Psoas muscle (tissue), 8 donors: ENCODE results near the gene KREMEN2. TPM values are rescaled to one million over a fixed set of nuclear protein-coding genes. Genes with fewer than 3 reads are reported as not detected.

ENCODE experiments used
- ATAC-seq, 4 donors: fragments of 200-7000 bp; cut with Tn5 transposase; one replicate each; pipeline ENCODE4 v1.9.1; 2020; ENCODE audit warnings: moderate library complexity in 3 of 4, mild to moderate bottlenecking in 2 of 4
- DNase-seq, 2 donors: peaks; one replicate each; pipeline ENCODE4 v3.0.0-alpha.2; 2020
- H3K27ac ChIP-seq: fragments of 200-600 bp; one replicate; pipeline ENCODE4 v1.8.0; 2022
- H3K27me3 ChIP-seq, 3 donors: fragments of 200-600 bp in 1 of 3; one replicate each; pipeline versions ENCODE4 v1.6.1 to v1.8.0; 2013 to 2022; ENCODE audit warnings: low read length in 2 of 3, mild to moderate bottlenecking in 2 of 3, moderate library complexity in 1 of 3; ENCODE audit not compliant: insufficient read depth in 3 of 3
- H3K36me3 ChIP-seq, 2 donors: fragments of 200-600 bp in 1 of 2; one replicate each; pipeline versions ENCODE4 v1.6.1 to v1.8.0; 2013 to 2022; ENCODE audit warnings: low read depth in 1 of 2, mild to moderate bottlenecking in 1 of 2, moderate library complexity in 1 of 2; ENCODE audit not compliant: insufficient read depth in 1 of 2
- H3K4me1 ChIP-seq: fragments of 200-600 bp; one replicate; pipeline ENCODE4 v1.8.0; 2022
- H3K4me3 ChIP-seq: fragments of 200-600 bp; one replicate; pipeline ENCODE4 v1.8.0; 2022; ENCODE audit warnings: mild to moderate bottlenecking
- H3K9me3 ChIP-seq: fragments of 200-600 bp; one replicate; pipeline ENCODE4 v1.8.0; 2022
- WGBS, 3 donors: extraction: QIAGEN DNeasy Blood & Tissue Kit; methylation state at CpG; one replicate each; pipeline versions ENCODE4 v1.1.6 to v1.1.7; 2013; 5-methylcytosine and 5-hydroxymethylcytosine counted together
- intact Hi-C, 2 donors: fragments of 100-400 bp; cut with DNase I; formaldehyde crosslinking; loops; one replicate each; pipeline versions ENCODE4 v1.11.0 to v1.14.2; 2022
- polyA plus RNA-seq, 3 donors: library from polyadenylated mRNA; stranded (reverse); fragments of 200-250 nt; gene quantifications; one replicate each; pipeline ENCODE4 v1.2.3, GENCODE V29; 2013
- total RNA-seq, 4 donors: library from RNA; stranded (reverse); fragmentation: NEBNext Ultra II Directional in 2 of 4; extraction: Animal tissue kit (Norgen Biotek cat#: 25700) in 2 of 4; gene quantifications; one replicate each; pipeline versions ENCODE4 v1.2.1 to v1.2.4, GENCODE V29; 2021 to 2023
- TF ChIP-seq, protein P1 (sequence below): fragments of 200-600 bp; IDR thresholded peaks from one replicate; pipeline ENCODE4 v1.8.0; 2022; ENCODE audit warnings: antibody characterized with exemption
- donor health status: healthy with polysubstance abuse.
- donor health status: DM: no; HTN: no; CAD: no; lungs with moderate emphysema.
- donor health status: Bipolar disorder and iron deficiency.
- donor health status: healthy.
- donor health status: DM: yes; HTN: yes; CAD: no.
- donor health status: DM: no; HTN: no; CAD: no.
- donor health status: DM: no; HTN: no; CAD: no.
- donor health status: DM: yes; HTN: yes; CAD: no.

The KREMEN2 gene
- total and polyA plus RNA-seq, 7 donors: 0.01 to 0.04 TPM; not detected in 5

- ATAC-seq: no peak
- Histone ChIP-seq H3K4me3 (no peak overlapping the region), H3K36me3 (peaks cover 4 to 85% of the 10 kb centered on the region in 2 donors), H3K9me3 (no peaks in the 10 kb centered on the region), H3K27ac (no peak overlapping the region), H3K4me1 (no peaks in the 10 kb centered on the region), H3K27me3 (no peaks in the 10 kb centered on the region)
- TF ChIP-seq, protein P1, sequence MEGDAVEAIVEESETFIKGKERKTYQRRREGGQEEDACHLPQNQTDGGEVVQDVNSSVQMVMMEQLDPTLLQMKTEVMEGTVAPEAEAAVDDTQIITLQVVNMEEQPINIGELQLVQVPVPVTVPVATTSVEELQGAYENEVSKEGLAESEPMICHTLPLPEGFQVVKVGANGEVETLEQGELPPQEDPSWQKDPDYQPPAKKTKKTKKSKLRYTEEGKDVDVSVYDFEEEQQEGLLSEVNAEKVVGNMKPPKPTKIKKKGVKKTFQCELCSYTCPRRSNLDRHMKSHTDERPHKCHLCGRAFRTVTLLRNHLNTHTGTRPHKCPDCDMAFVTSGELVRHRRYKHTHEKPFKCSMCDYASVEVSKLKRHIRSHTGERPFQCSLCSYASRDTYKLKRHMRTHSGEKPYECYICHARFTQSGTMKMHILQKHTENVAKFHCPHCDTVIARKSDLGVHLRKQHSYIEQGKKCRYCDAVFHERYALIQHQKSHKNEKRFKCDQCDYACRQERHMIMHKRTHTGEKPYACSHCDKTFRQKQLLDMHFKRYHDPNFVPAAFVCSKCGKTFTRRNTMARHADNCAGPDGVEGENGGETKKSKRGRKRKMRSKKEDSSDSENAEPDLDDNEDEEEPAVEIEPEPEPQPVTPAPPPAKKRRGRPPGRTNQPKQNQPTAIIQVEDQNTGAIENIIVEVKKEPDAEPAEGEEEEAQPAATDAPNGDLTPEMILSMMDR: no peak
- no peak for DNase-seq
- 91 to 94% (median 91%) methylated on average over 29 to 30 of the region's 30 CpGs for WGBS, 3 donors
- intact Hi-C loops: no loop called here
These were observed 30.9 kb upstream of the KREMEN2 start for GRCh38 chr16:2933136-2933535.

DNA sequence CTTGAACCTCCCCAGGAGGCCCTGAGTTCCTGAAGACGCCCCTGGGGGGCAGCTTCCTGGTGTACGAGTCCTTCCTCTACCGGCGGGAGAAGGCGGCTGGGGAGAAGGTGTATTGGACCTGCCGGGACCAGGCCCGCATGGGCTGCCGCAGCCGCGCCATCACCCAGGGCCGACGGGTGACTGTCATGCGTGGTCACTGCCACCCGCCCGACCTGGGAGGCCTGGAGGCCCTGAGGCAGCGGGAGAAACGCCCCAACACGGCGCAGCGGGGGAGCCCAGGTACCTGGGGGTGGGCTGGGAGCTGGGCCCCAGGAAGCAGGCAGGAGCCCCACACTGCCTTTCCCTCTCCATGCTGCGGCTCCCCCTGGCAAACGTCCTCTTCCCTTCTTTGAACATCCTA lies 30.4 kb upstream of the KREMEN2 start:
- DNase-seq (no peak), ATAC-seq (no peak)
- H3K27me3 ChIP-seq: no peaks in the 10 kb centered on the region
- no peak overlapping the region for H3K27ac ChIP-seq
- H3K4me3 ChIP-seq: no peak overlapping the region
- WGBS, 3 donors: 82 to 91% (median 88%) methylated on average over 17 to 22 of the region's 22 CpGs
- no peaks in the 10 kb centered on the region for H3K4me1 ChIP-seq
- intact Hi-C loops: no loop called here
- TF ChIP-seq, protein P1: no peak
- no peaks in the 10 kb centered on the region for H3K9me3 ChIP-seq
- H3K36me3 ChIP-seq: peaks cover 4 to 90% of the 10 kb centered on the region in 2 donors

- ATAC-seq: no peak
- TF ChIP-seq, protein P1: no peak
- no peaks in the 10 kb centered on the region for H3K9me3 ChIP-seq
These were observed 29.6 kb upstream of the KREMEN2 start for GRCh38 chr16:2934450-2934849.

DNA sequence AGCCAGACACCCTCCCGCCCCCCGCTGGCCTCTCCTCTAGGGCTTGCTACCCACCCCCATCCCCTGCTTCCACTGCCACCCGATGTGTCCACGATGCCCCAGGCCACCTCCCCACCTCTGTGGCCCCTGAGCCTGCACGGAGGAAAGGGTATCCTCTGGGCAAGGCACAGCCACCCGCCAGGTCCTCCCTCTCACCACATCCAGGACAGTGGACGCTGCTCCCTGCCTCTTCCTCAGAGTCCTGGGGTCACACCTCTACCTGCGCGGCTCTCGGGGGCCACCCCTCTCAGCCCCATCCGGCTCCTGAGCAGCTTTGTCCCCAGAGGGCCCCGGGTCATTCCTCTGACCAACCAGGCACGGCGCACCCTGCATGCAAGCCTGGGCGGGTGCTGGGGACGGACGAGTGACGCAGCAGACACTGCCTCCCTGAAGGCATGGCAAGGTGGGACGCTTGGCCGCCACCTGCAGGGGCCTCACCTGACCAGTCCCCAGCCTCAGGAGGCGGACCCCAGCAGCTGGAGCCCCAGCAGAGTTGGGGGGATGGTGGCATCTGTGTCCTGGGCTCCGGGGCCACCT lies 27.6 kb upstream of the KREMEN2 start:
- no peak for ATAC-seq
- WGBS, 3 donors: 91 to 94% (median 91%) methylated on average over 22 of the region's 22 CpGs
- intact Hi-C loops: no loop called here
- TF ChIP-seq, protein P1: no peak
- Histone ChIP-seq H3K27ac (no peak overlapping the region), H3K4me1 (no peaks in the 10 kb centered on the region), H3K4me3 (no peak overlapping the region), H3K9me3 (no peaks in the 10 kb centered on the region), H3K36me3 (peaks cover 4 to 92% of the 10 kb centered on the region in 2 donors), H3K27me3 (no peaks in the 10 kb centered on the region)
- no peak for DNase-seq

More at GRCh38 chr16:2934450-2934849, 29.6 kb upstream of the KREMEN2 start:
- no peaks in the 10 kb centered on the region for H3K27me3 ChIP-seq
- intact Hi-C loops: no loop called here
- H3K27ac ChIP-seq: no peak overlapping the region
- peaks cover 4 to 92% of the 10 kb centered on the region in 2 donors for H3K36me3 ChIP-seq
- no peaks in the 10 kb centered on the region for H3K4me1 ChIP-seq
- H3K4me3 ChIP-seq: no peak overlapping the region
- DNase-seq: no peak
- WGBS, 3 donors: 82 to 89% (median 87%) methylated on average over 15 of the region's 15 CpGs

- H3K27me3 ChIP-seq: no peaks in the 10 kb centered on the region
- intact Hi-C loops: no loop called here
- H3K4me1 ChIP-seq: no peaks in the 10 kb centered on the region
- ATAC-seq (no peak), DNase-seq (no peak)
- no peak overlapping the region for H3K4me3 ChIP-seq
- H3K27ac ChIP-seq: no peak overlapping the region
- no peaks in the 10 kb centered on the region for H3K9me3 ChIP-seq
- TF ChIP-seq, protein P1: no peak
- 86 to 90% (median 87%) methylated on average over 20 to 24 of the region's 24 CpGs for WGBS, 3 donors
- H3K36me3 ChIP-seq: peaks cover 4 to 95% of the 10 kb centered on the region in 2 donors
These were observed 26.9 kb upstream of the KREMEN2 start for GRCh38 chr16:2937170-2937569.
